Mesothelial cell of epicardium (in vitro differentiated cells): ENCODE measurements around the gene ECE1. TPM values are rescaled to one million over a fixed set of nuclear protein-coding genes. Genes with fewer than 3 reads are reported as not detected.

ENCODE experiments used
- DNase-seq, 2 experiments: peaks; one replicate each; pipeline ENCODE4 v3.0.0; 2021; ENCODE audit warnings: low spot score in 2 of 2; ENCODE audit not compliant: unreplicated experiment in 2 of 2
- H3K27ac Mint-ChIP-seq: 2 replicates; pipeline ENCODE4 v1.8.0; 2021; ENCODE audit warnings: mixed read lengths
- H3K27me3 Mint-ChIP-seq: 2 replicates; pipeline ENCODE4 v1.8.0; 2021; ENCODE audit warnings: low read depth, mixed read lengths
- H3K36me3 Mint-ChIP-seq: 2 replicates; pipeline ENCODE4 v1.8.0; 2021; ENCODE audit warnings: mixed read lengths
- H3K4me1 Mint-ChIP-seq: 2 replicates; pipeline ENCODE4 v1.8.0; 2021; ENCODE audit warnings: mixed read lengths
- H3K4me3 Mint-ChIP-seq: 2 replicates; pipeline ENCODE4 v1.8.0; 2021; ENCODE audit warnings: mild to moderate bottlenecking, moderate library complexity, mixed read lengths
- H3K9me3 Mint-ChIP-seq: 2 replicates; pipeline ENCODE4 v1.8.0; 2021; ENCODE audit warnings: mixed read lengths
- CTCF ChIP-seq: fragments of 200-600 bp; sonication (generic); IDR thresholded peaks from one replicate; pipeline ENCODE4 v1.5.0; 2021; ENCODE audit warnings: antibody characterized with exemption; ENCODE audit not compliant: unreplicated experiment
- total RNA-seq: library from RNA; stranded (reverse); gene quantifications from 3 replicates; pipeline ENCODE4 v1.2.1, GENCODE V29; 2021

ECE1 gene
- total RNA-seq, 1 donor from 2014 or later, result 41.1 TPM

- no peak overlapping the region for H3K4me3 Mint-ChIP-seq
- no peaks in the 10 kb centered on the region for H3K9me3 Mint-ChIP-seq
- H3K27me3 Mint-ChIP-seq, result no peaks in the 10 kb centered on the region
- H3K27ac Mint-ChIP-seq, result no peak overlapping the region
- peaks cover 2% of the 10 kb centered on the region for H3K36me3 Mint-ChIP-seq
- DNase-seq, result no peak
- no peak for TF ChIP-seq CTCF
- peaks cover 12% of the 10 kb centered on the region for H3K4me1 Mint-ChIP-seq
These were observed 30.8 kb downstream of the ECE1 start for GRCh38 chr1:21259316-21260076.

- Mint-ChIP-seq H3K27ac (no peak overlapping the region), H3K4me3 (no peak overlapping the region), H3K27me3 (no peaks in the 10 kb centered on the region), H3K4me1 (peaks cover 12% of the 10 kb centered on the region), H3K9me3 (no peaks in the 10 kb centered on the region), H3K36me3 (peaks cover 2% of the 10 kb centered on the region)
- TF ChIP-seq CTCF, result no peak
- no peak for DNase-seq
These were observed 31.7 kb downstream of the ECE1 start for GRCh38 chr1:21258331-21259134.

- Mint-ChIP-seq H3K27ac (no peak overlapping the region), H3K4me3 (no peak overlapping the region), H3K4me1 (peaks cover 8% of the 10 kb centered on the region), H3K27me3 (no peaks in the 10 kb centered on the region), H3K9me3 (no peaks in the 10 kb centered on the region), H3K36me3 (peaks cover 2% of the 10 kb centered on the region)
- no peak for TF ChIP-seq CTCF
- no peak for DNase-seq
These were observed 32.7 kb downstream of the ECE1 start for GRCh38 chr1:21257431-21258135.

GRCh38 chr1:21256776-21257175 is 33.5 kb downstream of the ECE1 start:
- no peak for TF ChIP-seq CTCF
- Mint-ChIP-seq H3K27me3 (no peaks in the 10 kb centered on the region), H3K4me3 (no peak overlapping the region), H3K4me1 (no peaks in the 10 kb centered on the region), H3K36me3 (peaks cover 2% of the 10 kb centered on the region), H3K27ac (no peak overlapping the region), H3K9me3 (no peaks in the 10 kb centered on the region)
- no peak for DNase-seq

GRCh38 chr1:21255943-21256320 is 34.3 kb downstream of the ECE1 start:
- TF ChIP-seq CTCF, result no peak
- no peak overlapping the region for H3K4me3 Mint-ChIP-seq
- no peaks in the 10 kb centered on the region for H3K27me3 Mint-ChIP-seq
- no peaks in the 10 kb centered on the region for H3K9me3 Mint-ChIP-seq
- H3K36me3 Mint-ChIP-seq, result peaks cover 2% of the 10 kb centered on the region
- DNase-seq, result no peak
- H3K27ac Mint-ChIP-seq, result no peak overlapping the region
- H3K4me1 Mint-ChIP-seq, result no peaks in the 10 kb centered on the region
